ENCODE measurements around the gene EPAS1. TPM values are rescaled to one million over a fixed set of nuclear protein-coding genes. Genes with fewer than 3 reads are reported as not detected.

Gene EPAS1
- total RNA-seq, 1 experiment from 2014 or later = 106 TPM

DNA sequence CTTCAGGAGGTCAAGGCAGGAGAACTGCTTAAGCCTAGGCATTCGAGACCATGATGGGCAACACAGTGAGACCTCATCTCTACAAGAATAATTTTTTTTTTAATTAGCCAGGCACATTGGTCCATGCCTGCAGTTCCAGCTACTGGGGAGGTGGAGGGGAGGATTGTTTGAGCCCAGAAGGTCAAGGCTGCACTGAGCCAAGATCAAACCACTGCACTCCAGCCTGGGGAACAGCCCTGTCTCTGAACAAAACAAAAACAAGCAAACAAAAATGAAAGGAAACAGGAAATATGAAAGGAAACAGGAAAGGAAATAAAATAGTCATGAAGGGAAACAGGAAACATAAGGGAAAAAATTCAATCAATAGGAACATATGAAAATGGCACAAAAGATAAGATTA lies 117.5 kb downstream of the EPAS1 start:
- Histone ChIP-seq H3K4me1 (ENCODE audit: control insufficient read depth, insufficient read depth, low read length) (no peaks in the 10 kb centered on the region), H3K36me3 (ENCODE audit: control insufficient read depth, insufficient read depth, low read length) (no peaks in the 10 kb centered on the region), H3K9me3 (ENCODE audit: control insufficient read depth, insufficient read depth, low read depth, low read length) (peaks cover 13% of the 10 kb centered on the region), H3K4me3 (ENCODE audit: low read depth in 2 of 2, low read length in 2 of 2) (no peak overlapping the region), H3K27me3 (ENCODE audit: control insufficient read depth, insufficient read depth, low read length) (no peaks in the 10 kb centered on the region), H3K27ac (ENCODE audit: low read length) (no peak overlapping the region)
- no TSS peak for BruUV-seq (replicated peaks)
- DNase-seq (ENCODE audit: low read depth, low spot score) (no peak), ATAC-seq (no peak)
- ChIA-PET POLR2A (no interaction called here), CTCF (no interaction called here)
- in situ Hi-C loops (cut with HindIII; ENCODE audit: low pct_unique_long_range_greater_than_20kb, low sequenced_read_pairs) = no loop called here
- intact Hi-C loops (cut with micrococcal nuclease; ENCODE audit: unreplicated experiment) = no loop called here
- TF ChIP-seq POLR2AphosphoS5 (IDR thresholded peaks at IDR 0.05; ENCODE audit: low read depth, low read length) = no peak
- TF ChIP-seq SIN3A (IDR thresholded peaks at IDR 0.05; ENCODE audit: borderline replicate concordance, insufficient read depth, low read depth, low read length) = no peak
- no peak for TF ChIP-seq TCF7L2 (IDR thresholded peaks at IDR 0.05; ENCODE audit: low read depth, low read length)
- no peak for TF ChIP-seq REST (IDR thresholded peaks at IDR 0.05; ENCODE audit: insufficient read depth in 1 of 2, low read depth in 2 of 2, low read length in 1 of 2)
- TF ChIP-seq, protein P1, sequence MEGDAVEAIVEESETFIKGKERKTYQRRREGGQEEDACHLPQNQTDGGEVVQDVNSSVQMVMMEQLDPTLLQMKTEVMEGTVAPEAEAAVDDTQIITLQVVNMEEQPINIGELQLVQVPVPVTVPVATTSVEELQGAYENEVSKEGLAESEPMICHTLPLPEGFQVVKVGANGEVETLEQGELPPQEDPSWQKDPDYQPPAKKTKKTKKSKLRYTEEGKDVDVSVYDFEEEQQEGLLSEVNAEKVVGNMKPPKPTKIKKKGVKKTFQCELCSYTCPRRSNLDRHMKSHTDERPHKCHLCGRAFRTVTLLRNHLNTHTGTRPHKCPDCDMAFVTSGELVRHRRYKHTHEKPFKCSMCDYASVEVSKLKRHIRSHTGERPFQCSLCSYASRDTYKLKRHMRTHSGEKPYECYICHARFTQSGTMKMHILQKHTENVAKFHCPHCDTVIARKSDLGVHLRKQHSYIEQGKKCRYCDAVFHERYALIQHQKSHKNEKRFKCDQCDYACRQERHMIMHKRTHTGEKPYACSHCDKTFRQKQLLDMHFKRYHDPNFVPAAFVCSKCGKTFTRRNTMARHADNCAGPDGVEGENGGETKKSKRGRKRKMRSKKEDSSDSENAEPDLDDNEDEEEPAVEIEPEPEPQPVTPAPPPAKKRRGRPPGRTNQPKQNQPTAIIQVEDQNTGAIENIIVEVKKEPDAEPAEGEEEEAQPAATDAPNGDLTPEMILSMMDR (IDR thresholded peaks at IDR 0.05) = no peak

GRCh38 chr2:46416280-46416679 lies 119.1 kb downstream of the EPAS1 start:
- TF ChIP-seq SIN3A (IDR thresholded peaks at IDR 0.05; ENCODE audit: borderline replicate concordance, insufficient read depth, low read depth, low read length) (no peak), POLR2AphosphoS5 (IDR thresholded peaks at IDR 0.05; ENCODE audit: low read depth, low read length) (no peak)
- no TSS peak for BruUV-seq (replicated peaks)
- CTCF ChIA-PET = no interaction called here

GRCh38 chr2:46416739-46417403 lies 119.7 kb downstream of the EPAS1 start:
- no peaks in the 10 kb centered on the region for H3K4me1 ChIP-seq (ENCODE audit: control insufficient read depth, insufficient read depth, low read length)
- H3K27ac ChIP-seq (ENCODE audit: low read length) = no peak overlapping the region
- no TSS peak for BruUV-seq (replicated peaks)
- ChIA-PET POLR2A (no interaction called here), CTCF (no interaction called here)
- ATAC-seq (no peak), DNase-seq (ENCODE audit: low read depth, low spot score) (no peak)
- H3K36me3 ChIP-seq (ENCODE audit: control insufficient read depth, insufficient read depth, low read length) = no peaks in the 10 kb centered on the region
- no peak overlapping the region for H3K4me3 ChIP-seq (ENCODE audit: low read depth in 2 of 2, low read length in 2 of 2)
- TF ChIP-seq SIN3A (IDR thresholded peaks at IDR 0.05; ENCODE audit: borderline replicate concordance, insufficient read depth, low read depth, low read length) = no peak
- no peak for TF ChIP-seq TCF7L2 (IDR thresholded peaks at IDR 0.05; ENCODE audit: low read depth, low read length)
- TF ChIP-seq, protein P1 (IDR thresholded peaks at IDR 0.05) = no peak
- TF ChIP-seq POLR2AphosphoS5 (IDR thresholded peaks at IDR 0.05; ENCODE audit: low read depth, low read length) = no peak
- no peak for TF ChIP-seq REST (IDR thresholded peaks at IDR 0.05; ENCODE audit: insufficient read depth in 1 of 2, low read depth in 2 of 2, low read length in 1 of 2)
- no peaks in the 10 kb centered on the region for H3K27me3 ChIP-seq (ENCODE audit: control insufficient read depth, insufficient read depth, low read length)
- intact Hi-C loops (cut with micrococcal nuclease; ENCODE audit: unreplicated experiment) = no loop called here
- H3K9me3 ChIP-seq (ENCODE audit: control insufficient read depth, insufficient read depth, low read depth, low read length) = peaks cover 13% of the 10 kb centered on the region
- in situ Hi-C loops (cut with HindIII; ENCODE audit: low pct_unique_long_range_greater_than_20kb, low sequenced_read_pairs) = no loop called here

More at GRCh38 chr2:46416280-46416679, 119.1 kb downstream of the EPAS1 start:
- no peaks in the 10 kb centered on the region for H3K27me3 ChIP-seq (ENCODE audit: control insufficient read depth, insufficient read depth, low read length)
- no peaks in the 10 kb centered on the region for H3K36me3 ChIP-seq (ENCODE audit: control insufficient read depth, insufficient read depth, low read length)
- in situ Hi-C loops (cut with HindIII; ENCODE audit: low pct_unique_long_range_greater_than_20kb, low sequenced_read_pairs) = no loop called here
- H3K4me3 ChIP-seq (ENCODE audit: low read depth in 2 of 2, low read length in 2 of 2) = no peak overlapping the region
- ATAC-seq = no peak
- H3K9me3 ChIP-seq (ENCODE audit: control insufficient read depth, insufficient read depth, low read depth, low read length) = peaks cover 13% of the 10 kb centered on the region
- POLR2A ChIA-PET = no interaction called here
- intact Hi-C loops (cut with micrococcal nuclease; ENCODE audit: unreplicated experiment) = no loop called here
- no peak overlapping the region for H3K27ac ChIP-seq (ENCODE audit: low read length)
- no peaks in the 10 kb centered on the region for H3K4me1 ChIP-seq (ENCODE audit: control insufficient read depth, insufficient read depth, low read length)
- no peak for DNase-seq (ENCODE audit: low read depth, low spot score)

All from Panc1 (cell line).